Measurements from ENCODE around the gene PRXL2B.

PRXL2B gene

GRCh38 chr1:2585318-2586092, 1.1 kb upstream of the PRXL2B start:
- peak in 2 of 4 experiments; percentile 40 to 64 for DNase-seq (ENCODE audit: low read depth in 4 of 4, low spot score in 1 of 4)

GRCh38 chr1:2587071-2587859, 688 bp downstream of the PRXL2B start:
- DNase-seq (ENCODE audit: low read depth in 4 of 4, low spot score in 1 of 4), result no peak

- no peak for DNase-seq (ENCODE audit: low read depth in 4 of 4, low spot score in 1 of 4)
These were observed 1.4 kb downstream of the PRXL2B start for GRCh38 chr1:2587860-2588571.

- no peak for DNase-seq (ENCODE audit: low read depth in 4 of 4, low spot score in 1 of 4)
These were observed 2.3 kb downstream of the PRXL2B start for GRCh38 chr1:2588661-2589430.

- no peak for DNase-seq (ENCODE audit: low read depth in 4 of 4, low spot score in 1 of 4)
These were observed 3.1 kb downstream of the PRXL2B start for GRCh38 chr1:2589431-2590232.

GRCh38 chr1:2590233-2591141, 3.9 kb downstream of the PRXL2B start:
- no peak for DNase-seq (ENCODE audit: low read depth in 4 of 4, low spot score in 1 of 4)

- no peak for DNase-seq (ENCODE audit: low read depth in 4 of 4, low spot score in 1 of 4)
These were observed 4.6 kb downstream of the PRXL2B start for GRCh38 chr1:2591233-2591580.

GRCh38 chr1:2591581-2592261, 5.1 kb downstream of the PRXL2B start:
- DNase-seq (ENCODE audit: low read depth in 4 of 4, low spot score in 1 of 4), result no peak

GRCh38 chr1:2592672-2593071, 6.1 kb downstream of the PRXL2B start:
- no peak for DNase-seq (ENCODE audit: low read depth in 4 of 4, low spot score in 1 of 4)

GRCh38 chr1:2593251-2593878, 6.8 kb downstream of the PRXL2B start:
- DNase-seq (ENCODE audit: low read depth in 4 of 4, low spot score in 1 of 4), result no peak

- no peak for DNase-seq (ENCODE audit: low read depth in 4 of 4, low spot score in 1 of 4)
These were observed 7.5 kb downstream of the PRXL2B start for GRCh38 chr1:2594001-2594640.

- no peak for DNase-seq (ENCODE audit: low read depth in 4 of 4, low spot score in 1 of 4)
These were observed 8.1 kb downstream of the PRXL2B start for GRCh38 chr1:2594641-2595131.

GRCh38 chr1:2595261-2595811, 8.8 kb downstream of the PRXL2B start:
- no peak for DNase-seq (ENCODE audit: low read depth in 4 of 4, low spot score in 1 of 4)

GRCh38 chr1:2595812-2596529, 9.4 kb downstream of the PRXL2B start:
- no peak for DNase-seq (ENCODE audit: low read depth in 4 of 4, low spot score in 1 of 4)

GRCh38 chr1:2596530-2597333, 10.2 kb downstream of the PRXL2B start:
- DNase-seq (ENCODE audit: low read depth in 4 of 4, low spot score in 1 of 4), result no peak

Data from stimulated activated CD4-positive, alpha-beta T cell treated with anti-CD3 and anti-CD28 coated beads, Interleukin-1b, Interleukin-23, amount 100 ng/mL, for 24 hours (primary cell).